ENCODE data around the gene SIPA1L3. TPM values are rescaled to one million over a fixed set of nuclear protein-coding genes. Genes with fewer than 3 reads are reported as not detected.
A peak's percentile ranks its signal among the peaks of the same experiment; 100 is the strongest.

SIPA1L3 gene
- total RNA-seq, 3 donors from 2014 or later, result 93.6 to 173 (median 144) TPM

DNA sequence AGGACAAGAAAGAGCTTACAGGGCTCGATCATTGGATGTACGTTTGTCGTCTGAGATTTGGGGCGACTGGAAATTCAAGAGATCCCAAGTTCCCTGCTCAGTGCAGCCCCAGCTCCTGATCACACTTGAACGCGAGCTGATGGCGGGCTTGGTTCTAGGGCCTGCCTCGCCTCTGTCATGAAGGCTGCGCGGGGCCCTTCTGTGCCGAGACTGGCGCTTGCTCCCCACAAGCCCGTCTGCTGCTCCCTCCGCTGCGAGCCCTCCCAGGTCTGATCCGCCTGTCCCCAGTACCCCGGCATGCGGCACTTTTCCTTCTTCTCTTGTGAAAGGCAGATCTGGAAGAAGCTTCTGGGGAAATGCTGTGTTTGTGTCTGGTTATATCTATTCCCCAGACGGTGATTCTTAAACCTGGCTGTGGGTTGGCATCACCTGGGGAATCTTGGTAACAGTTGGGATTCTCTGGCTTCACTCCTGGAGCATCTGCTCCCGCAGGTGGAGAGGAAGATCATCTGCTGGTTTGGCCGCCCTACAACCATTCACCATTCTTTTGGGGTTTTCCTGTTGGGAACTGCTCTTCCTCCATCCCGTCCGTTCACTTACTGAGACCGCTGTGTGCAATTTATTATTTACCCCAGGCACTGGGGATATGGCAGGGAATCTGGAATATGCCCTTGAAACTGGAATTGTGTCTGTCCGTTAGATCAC, 43.6 kb downstream of the SIPA1L3 start:
- intact Hi-C loops (cut with DNase I, micrococcal nuclease), result no loop called here
- Histone ChIP-seq H3K9me3 (no peaks in the 10 kb centered on the region), H3K36me3 (ENCODE audit: low read depth) (no peaks in the 10 kb centered on the region), H3K4me1 (ENCODE audit: low read depth) (peaks cover 22% of the 10 kb centered on the region), H3K4me3 (no peak overlapping the region)
- no peak for DNase-seq
- no peak for ATAC-seq
- TF ChIP-seq, protein P1, sequence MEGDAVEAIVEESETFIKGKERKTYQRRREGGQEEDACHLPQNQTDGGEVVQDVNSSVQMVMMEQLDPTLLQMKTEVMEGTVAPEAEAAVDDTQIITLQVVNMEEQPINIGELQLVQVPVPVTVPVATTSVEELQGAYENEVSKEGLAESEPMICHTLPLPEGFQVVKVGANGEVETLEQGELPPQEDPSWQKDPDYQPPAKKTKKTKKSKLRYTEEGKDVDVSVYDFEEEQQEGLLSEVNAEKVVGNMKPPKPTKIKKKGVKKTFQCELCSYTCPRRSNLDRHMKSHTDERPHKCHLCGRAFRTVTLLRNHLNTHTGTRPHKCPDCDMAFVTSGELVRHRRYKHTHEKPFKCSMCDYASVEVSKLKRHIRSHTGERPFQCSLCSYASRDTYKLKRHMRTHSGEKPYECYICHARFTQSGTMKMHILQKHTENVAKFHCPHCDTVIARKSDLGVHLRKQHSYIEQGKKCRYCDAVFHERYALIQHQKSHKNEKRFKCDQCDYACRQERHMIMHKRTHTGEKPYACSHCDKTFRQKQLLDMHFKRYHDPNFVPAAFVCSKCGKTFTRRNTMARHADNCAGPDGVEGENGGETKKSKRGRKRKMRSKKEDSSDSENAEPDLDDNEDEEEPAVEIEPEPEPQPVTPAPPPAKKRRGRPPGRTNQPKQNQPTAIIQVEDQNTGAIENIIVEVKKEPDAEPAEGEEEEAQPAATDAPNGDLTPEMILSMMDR (IDR thresholded peaks at IDR 0.05), result no peak

DNA sequence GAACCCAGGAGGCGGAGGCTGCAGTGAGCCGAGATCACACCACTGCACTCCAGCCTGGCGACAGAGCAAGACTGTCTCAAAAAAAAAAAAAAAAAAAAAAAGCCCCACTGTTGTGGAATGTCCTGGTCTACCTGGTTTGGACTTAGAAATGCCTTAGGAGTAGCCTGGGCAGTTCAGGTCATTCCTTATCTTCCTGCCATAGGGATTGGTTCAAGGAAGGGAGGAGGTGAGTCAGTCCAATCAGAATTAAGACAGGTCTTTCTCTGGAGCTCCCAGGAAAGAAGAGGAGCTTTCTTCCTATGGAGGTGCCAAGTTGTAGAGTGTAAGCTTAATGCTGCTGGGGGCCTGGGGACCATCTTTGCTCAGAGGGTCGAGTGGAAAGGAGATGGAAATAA, 44.8 kb downstream of the SIPA1L3 start:
- Histone ChIP-seq H3K4me3 (no peak overlapping the region), H3K9me3 (no peaks in the 10 kb centered on the region), H3K4me1 (ENCODE audit: low read depth) (peaks cover 11% of the 10 kb centered on the region), H3K36me3 (ENCODE audit: low read depth) (no peaks in the 10 kb centered on the region)
- DNase-seq (no peak), ATAC-seq (peak; percentile 73)
- TF ChIP-seq, protein P1 (IDR thresholded peaks at IDR 0.05), result no peak
- intact Hi-C loops (cut with DNase I, micrococcal nuclease), result no loop called here

DNA sequence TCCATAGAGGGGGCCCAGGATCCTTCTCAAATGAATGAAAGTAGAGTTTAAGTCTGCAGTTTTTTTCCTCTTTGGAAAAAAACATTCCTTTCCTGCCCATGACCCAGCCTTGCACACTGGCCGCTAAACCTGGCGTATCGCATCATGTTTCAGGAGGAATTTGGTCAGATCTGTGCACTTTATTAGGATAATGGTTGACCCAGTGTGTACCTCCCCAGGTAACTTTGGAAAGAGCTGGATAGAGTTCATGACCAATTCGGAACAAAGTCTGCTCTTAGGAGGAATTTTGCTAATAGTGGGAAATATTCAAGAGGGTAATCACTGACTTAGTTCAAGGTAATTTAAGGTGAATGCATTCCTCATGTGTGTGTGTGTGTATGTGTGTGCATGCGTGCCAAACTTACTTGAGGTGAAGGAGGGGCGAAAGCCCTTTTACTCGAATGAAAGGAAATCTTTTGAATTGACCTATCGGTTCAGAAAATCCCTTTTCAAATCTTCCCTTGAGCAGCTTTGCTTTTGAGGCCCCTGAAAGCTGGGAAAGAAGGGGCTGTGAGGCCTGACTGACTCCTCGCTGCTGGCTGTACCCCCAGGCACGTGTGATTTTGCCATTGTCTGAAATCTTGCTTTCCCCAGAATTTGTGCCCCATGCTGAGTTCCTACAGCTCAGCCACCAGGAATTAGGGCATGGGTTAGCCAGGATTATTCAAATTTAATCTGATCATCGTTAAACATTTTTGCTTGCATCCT, 46.3 kb downstream of the SIPA1L3 start:
- Histone ChIP-seq H3K36me3 (ENCODE audit: low read depth) (no peaks in the 10 kb centered on the region), H3K4me1 (ENCODE audit: low read depth) (peaks cover 9% of the 10 kb centered on the region), H3K4me3 (no peak overlapping the region), H3K9me3 (no peaks in the 10 kb centered on the region)
- TF ChIP-seq, protein P1 (IDR thresholded peaks at IDR 0.05), result no peak
- DNase-seq, result no peak
- ATAC-seq, result no peak
- intact Hi-C loops (cut with DNase I, micrococcal nuclease), result no loop called here

DNA sequence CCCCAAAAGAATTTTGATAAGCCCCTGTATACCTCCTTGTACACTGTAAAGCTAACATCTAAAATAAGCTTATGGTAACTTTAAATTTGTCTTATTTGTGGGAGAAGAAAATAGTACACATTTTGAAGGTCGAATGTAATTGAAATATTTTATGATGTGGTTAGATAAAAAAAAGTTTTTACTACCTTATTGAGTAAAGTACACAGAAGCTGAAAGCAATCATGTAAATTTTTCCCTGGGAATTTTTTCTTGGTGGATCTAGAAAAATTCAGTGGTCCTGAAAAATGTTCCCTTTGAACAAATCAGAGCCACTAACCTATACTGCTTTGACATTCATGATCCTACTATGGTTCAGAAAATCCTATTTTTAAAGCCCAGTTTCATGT, 46.9 kb downstream of the SIPA1L3 start:
- ATAC-seq (peak; percentile 38), DNase-seq (no peak)
- Histone ChIP-seq H3K4me3 (no peak overlapping the region), H3K4me1 (ENCODE audit: low read depth) (peaks cover 9% of the 10 kb centered on the region), H3K36me3 (ENCODE audit: low read depth) (no peaks in the 10 kb centered on the region), H3K9me3 (no peaks in the 10 kb centered on the region)
- TF ChIP-seq, protein P1 (IDR thresholded peaks at IDR 0.05), result no peak
- intact Hi-C loops (cut with DNase I, micrococcal nuclease), result no loop called here

DNA sequence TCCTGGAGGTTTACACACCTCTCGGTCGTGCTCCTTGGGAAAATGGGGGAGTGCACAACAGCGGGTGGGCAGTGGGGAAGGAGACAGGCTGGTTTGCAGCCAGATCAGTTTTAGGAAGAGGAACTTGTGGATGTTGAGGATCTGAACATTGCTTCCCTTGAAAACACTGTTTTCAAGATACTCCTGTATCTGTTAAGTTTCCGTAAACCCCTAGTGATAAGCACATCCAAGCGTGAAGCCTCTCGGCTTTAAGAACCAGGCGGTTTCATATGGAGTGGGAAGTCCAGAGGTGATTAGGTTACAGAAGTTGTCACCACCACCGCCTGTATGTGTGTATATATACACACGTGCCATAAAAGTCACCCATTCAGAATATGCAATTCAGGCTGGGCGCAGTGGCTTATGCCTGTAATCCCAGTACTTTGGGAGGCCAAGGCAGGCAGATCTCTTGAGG, 47.4 kb downstream of the SIPA1L3 start:
- DNase-seq, result peak in 1 of 3 donors; percentile 53
- H3K4me3 ChIP-seq, result no peak overlapping the region
- intact Hi-C loops (cut with DNase I, micrococcal nuclease), result no loop called here
- H3K9me3 ChIP-seq, result no peaks in the 10 kb centered on the region
- no peaks in the 10 kb centered on the region for H3K36me3 ChIP-seq (ENCODE audit: low read depth)
- TF ChIP-seq, protein P1 (IDR thresholded peaks at IDR 0.05), result no peak
- H3K4me1 ChIP-seq (ENCODE audit: low read depth), result peaks cover 9% of the 10 kb centered on the region
- ATAC-seq, result peak; percentile 86
